Subcutaneous adipose tissue (tissue), 4 donors: ENCODE results near the gene TUFT1. TPM values are rescaled to one million over a fixed set of nuclear protein-coding genes. Genes with fewer than 3 reads are reported as not detected.

Experiments
- CTCF ChIP-seq: fragments of 450-650 bp; IDR thresholded peaks from one replicate; pipeline ENCODE4 v1.5.1; 2016; ENCODE audit warnings: low read depth, mild to moderate bottlenecking, control low read depth, antibody characterized with exemption, moderate library complexity
- total RNA-seq, 4 donors: library from RNA; depleted of rRNA; stranded (reverse); fragments of >200 nt; gene quantifications; one replicate each; pipeline ENCODE4 v1.1.0, GENCODE V29; 2016

The TUFT1 gene
- total RNA-seq, 4 donors from 2014 or later = 3.8 to 7.5 (median 5.8) TPM

- no peak for TF ChIP-seq CTCF
These were observed 30.7 kb downstream of the TUFT1 start for GRCh38 chr1:151570819-151571218.

GRCh38 chr1:151574575-151575529 is 34.7 kb downstream of the TUFT1 start:
- no peak for TF ChIP-seq CTCF

GRCh38 chr1:151577173-151577572 is 37.1 kb downstream of the TUFT1 start:
- TF ChIP-seq CTCF = no peak

GRCh38 chr1:151578941-151579340 is 38.8 kb downstream of the TUFT1 start:
- TF ChIP-seq CTCF = no peak

- no peak for TF ChIP-seq CTCF
These were observed 39.5 kb downstream of the TUFT1 start for GRCh38 chr1:151579436-151580225.

- no peak for TF ChIP-seq CTCF
These were observed 41.3 kb downstream of the TUFT1 start for GRCh38 chr1:151581451-151581850.

GRCh38 chr1:151581921-151582320 is 41.8 kb downstream of the TUFT1 start:
- no peak for TF ChIP-seq CTCF
